Duodenal mucosa (tissue), 2 donors: ENCODE data around the gene NPC1L1.

ENCODE experiments used
- H3K27ac ChIP-seq: one replicate; pipeline ENCODE4 v1.7.0; 2013; ENCODE audit warnings: low read depth, low read length
- H3K27me3 ChIP-seq, 2 donors: one replicate each; pipeline ENCODE4 v1.7.0; 2013; ENCODE audit warnings: low read length in 2 of 2, control low read depth in 1 of 2; ENCODE audit not compliant: insufficient read depth in 2 of 2, control insufficient read depth in 1 of 2
- H3K36me3 ChIP-seq, 2 donors: one replicate each; pipeline ENCODE4 v1.7.0; 2013; ENCODE audit warnings: low read length in 2 of 2, control low read depth in 1 of 2; ENCODE audit not compliant: insufficient read depth in 2 of 2, control insufficient read depth in 1 of 2
- H3K4me1 ChIP-seq, 2 donors: one replicate each; pipeline ENCODE4 v1.7.0; 2013; ENCODE audit warnings: low read length in 2 of 2, control low read depth in 1 of 2; ENCODE audit not compliant: insufficient read depth in 2 of 2, control insufficient read depth in 1 of 2
- H3K4me3 ChIP-seq, 2 donors: one replicate each; pipeline ENCODE4 v1.7.0; 2013; ENCODE audit warnings: low read length in 2 of 2, low read depth in 1 of 2
- H3K9ac ChIP-seq, 2 donors: one replicate each; pipeline ENCODE4 v1.7.0; 2013; ENCODE audit warnings: low read length in 2 of 2, low read depth in 1 of 2
- H3K9me3 ChIP-seq, 2 donors: one replicate each; pipeline ENCODE4 v1.7.0; 2013; ENCODE audit warnings: low read length in 2 of 2, control low read depth in 1 of 2; ENCODE audit not compliant: control insufficient read depth in 1 of 2

The NPC1L1 gene

DNA sequence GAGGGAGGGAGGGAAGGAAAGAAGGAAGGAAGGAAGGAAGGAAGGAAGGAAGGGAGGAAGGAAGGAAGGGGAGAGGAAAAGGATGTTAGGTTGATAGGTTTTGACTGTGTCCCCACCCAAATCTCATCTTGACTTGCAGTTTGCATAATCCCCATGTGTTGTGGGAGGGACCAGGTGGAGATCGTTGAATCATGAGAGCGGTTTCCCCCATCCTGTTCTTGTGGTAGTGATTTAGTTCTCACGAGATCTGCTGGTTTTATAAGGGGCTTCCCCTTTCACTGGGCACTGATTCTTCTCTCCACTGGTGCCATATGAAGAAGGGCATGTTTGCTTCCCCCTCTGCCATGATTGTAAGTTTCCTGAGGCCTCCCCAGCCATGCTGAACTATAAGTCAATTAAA, 35.5 kb downstream of the NPC1L1 start:
- Histone ChIP-seq H3K9ac (no peak overlapping the region), H3K36me3 (no peaks in the 10 kb centered on the region), H3K4me1 (no peaks in the 10 kb centered on the region), H3K27ac (no peak overlapping the region), H3K4me3 (no peak overlapping the region), H3K9me3 (no peaks in the 10 kb centered on the region), H3K27me3 (no peaks in the 10 kb centered on the region)

DNA sequence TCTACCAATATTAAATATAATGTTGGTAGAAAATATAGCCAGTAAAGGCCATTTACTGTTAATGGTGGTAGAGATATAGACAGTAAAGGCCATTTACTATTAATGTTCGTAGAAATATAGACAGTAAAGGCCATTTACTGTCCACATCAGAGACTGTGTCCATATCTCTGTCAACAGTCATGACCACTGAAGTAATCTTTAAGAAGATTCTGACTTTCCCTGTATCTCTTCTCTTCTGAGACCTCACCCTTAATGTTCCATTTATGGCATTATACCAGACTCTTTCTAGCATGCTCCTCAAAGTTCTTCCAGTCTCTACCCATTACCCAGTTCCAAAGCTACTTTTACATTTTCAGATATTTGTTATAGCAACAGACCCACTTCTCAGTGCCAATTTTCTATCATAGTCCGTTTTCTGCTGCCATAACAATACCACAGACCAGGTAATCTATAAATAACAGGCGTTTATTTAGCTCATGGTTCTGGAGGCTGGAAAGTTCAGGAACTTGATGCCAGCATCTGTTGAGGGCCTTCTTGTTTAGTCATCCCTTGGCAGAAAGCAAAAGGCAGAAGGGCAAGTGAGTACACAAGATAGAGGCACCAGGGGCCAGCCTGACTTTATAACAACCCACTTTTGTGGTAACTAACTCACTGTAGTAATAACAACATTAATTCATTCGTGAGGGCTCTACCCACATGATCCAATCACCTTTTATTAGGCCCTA, 42.7 kb downstream of the NPC1L1 start:
- no peak overlapping the region for H3K27ac ChIP-seq
- H3K4me1 ChIP-seq: no peaks in the 10 kb centered on the region
- no peaks in the 10 kb centered on the region for H3K36me3 ChIP-seq
- H3K27me3 ChIP-seq: no peaks in the 10 kb centered on the region
- H3K9ac ChIP-seq: no peak overlapping the region
- H3K9me3 ChIP-seq: no peaks in the 10 kb centered on the region
- H3K4me3 ChIP-seq: no peak overlapping the region

DNA sequence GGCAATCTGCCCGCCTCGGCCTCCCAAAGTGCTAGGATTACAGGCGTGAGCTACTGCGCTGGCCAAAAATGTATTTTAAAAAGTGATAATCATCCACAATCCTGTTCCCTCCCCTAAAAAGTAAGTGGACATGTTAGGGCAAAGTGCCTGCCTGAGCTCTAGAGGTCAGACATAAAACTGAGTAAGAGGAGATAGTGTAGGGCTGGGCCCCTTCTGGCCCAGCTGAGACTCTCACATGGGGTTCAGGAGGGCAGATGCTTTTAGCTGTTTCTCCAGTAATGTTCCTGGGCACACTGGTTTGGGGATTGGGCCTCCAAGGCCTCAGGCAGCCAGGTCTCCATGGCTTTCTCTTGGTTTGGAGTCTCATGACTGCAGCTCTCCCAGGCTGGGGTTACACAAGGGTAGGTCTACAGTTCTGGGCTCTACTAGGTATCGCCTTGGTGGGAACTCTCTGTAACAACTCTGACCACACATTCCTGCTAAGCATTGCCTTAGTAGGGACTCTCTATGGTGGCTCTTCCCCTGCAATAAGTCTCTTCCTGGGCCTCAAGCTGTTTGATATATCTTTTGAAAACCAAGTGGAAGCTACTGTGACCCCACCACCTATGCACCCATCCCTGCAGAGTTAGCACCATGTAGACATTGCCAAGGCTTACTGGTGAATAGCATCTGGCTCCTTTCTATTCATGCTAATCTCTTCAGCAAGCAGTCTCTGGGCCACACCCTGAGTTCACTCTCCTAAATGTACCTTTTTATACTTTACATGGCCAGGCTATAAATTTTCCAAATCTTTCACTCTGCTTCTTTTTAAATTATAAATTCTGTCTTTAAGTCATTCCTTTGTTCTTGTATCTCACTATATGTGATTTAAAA, 43.7 kb downstream of the NPC1L1 start:
- no peak overlapping the region for H3K9ac ChIP-seq
- H3K4me3 ChIP-seq: no peak overlapping the region
- H3K4me1 ChIP-seq: no peaks in the 10 kb centered on the region
- H3K36me3 ChIP-seq: no peaks in the 10 kb centered on the region
- no peaks in the 10 kb centered on the region for H3K27me3 ChIP-seq
- no peak overlapping the region for H3K27ac ChIP-seq
- no peaks in the 10 kb centered on the region for H3K9me3 ChIP-seq

DNA sequence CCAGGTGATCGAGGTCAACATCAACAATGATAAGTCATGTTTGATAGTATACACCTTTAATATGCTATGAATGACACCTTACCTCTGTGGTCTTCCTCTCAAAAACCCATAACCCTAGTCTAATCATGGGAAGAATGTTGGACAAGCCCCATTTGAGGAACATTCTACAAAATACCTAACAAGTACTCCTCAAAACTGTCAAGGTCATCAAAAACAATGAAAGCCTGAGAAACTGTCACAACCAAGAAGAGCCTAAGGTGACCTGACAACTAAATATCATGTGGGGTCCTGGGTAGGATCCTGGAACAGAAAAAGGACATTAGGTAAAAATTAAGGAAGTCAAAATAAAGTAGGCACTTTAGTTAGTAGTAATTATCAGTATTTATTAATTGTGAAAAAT, 44.7 kb downstream of the NPC1L1 start:
- Histone ChIP-seq H3K27me3 (no peaks in the 10 kb centered on the region), H3K27ac (no peak overlapping the region), H3K9ac (no peak overlapping the region), H3K4me1 (peaks cover 0 to under 1% of the 10 kb centered on the region in 2 donors), H3K4me3 (no peak overlapping the region), H3K36me3 (no peaks in the 10 kb centered on the region), H3K9me3 (no peaks in the 10 kb centered on the region)

DNA sequence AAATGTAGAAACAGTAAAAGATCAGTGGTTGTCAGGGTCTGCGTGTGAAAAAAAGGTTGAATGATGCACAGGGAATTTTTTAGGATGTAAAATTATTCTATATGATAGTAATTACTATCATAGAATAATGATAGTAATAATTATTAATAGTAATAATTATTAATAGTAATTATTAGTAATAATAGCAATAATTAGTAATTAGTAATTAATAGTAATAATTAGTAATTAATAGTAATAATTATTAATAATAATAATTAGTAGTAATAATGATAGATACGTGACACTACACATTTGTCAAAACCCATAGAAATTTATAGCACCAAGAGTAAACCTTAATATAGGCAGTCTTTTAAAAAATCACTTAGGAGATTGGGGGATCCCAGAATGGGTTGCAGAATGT, 46.2 kb downstream of the NPC1L1 start:
- H3K9me3 ChIP-seq: no peaks in the 10 kb centered on the region
- no peak overlapping the region for H3K4me3 ChIP-seq
- no peaks in the 10 kb centered on the region for H3K36me3 ChIP-seq
- no peak overlapping the region for H3K27ac ChIP-seq
- no peak overlapping the region for H3K9ac ChIP-seq
- H3K27me3 ChIP-seq: no peaks in the 10 kb centered on the region
- H3K4me1 ChIP-seq: peaks cover 0 to 7% of the 10 kb centered on the region in 2 donors

DNA sequence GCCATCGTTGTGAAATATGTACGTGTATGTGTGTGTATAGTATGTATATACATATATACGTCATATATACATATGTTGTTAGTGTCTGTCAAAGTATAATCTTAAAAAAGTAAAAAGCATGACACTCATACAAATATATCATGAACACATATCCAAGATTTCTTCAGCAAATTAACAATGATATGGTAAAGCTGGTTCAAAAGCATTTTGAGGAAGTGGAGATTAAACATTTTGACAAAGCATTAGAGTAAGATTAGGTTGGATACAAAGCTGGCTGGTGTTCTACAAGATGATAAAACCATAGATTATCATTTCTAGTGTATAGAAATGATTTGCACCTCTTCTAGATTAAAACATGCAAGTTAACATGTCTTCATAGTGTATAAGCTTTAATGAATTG, 49.9 kb downstream of the NPC1L1 start:
- H3K9me3 ChIP-seq: no peaks in the 10 kb centered on the region
- no peaks in the 10 kb centered on the region for H3K27me3 ChIP-seq
- H3K4me3 ChIP-seq: peak overlapping the region; percentile 91 to 99
- peaks cover 29 to 35% of the 10 kb centered on the region in 2 donors for H3K4me1 ChIP-seq
- H3K36me3 ChIP-seq: no peaks in the 10 kb centered on the region
- peak overlapping the region; percentile 97 for H3K27ac ChIP-seq
- H3K9ac ChIP-seq: peak overlapping the region; percentile 87 to 91

DNA sequence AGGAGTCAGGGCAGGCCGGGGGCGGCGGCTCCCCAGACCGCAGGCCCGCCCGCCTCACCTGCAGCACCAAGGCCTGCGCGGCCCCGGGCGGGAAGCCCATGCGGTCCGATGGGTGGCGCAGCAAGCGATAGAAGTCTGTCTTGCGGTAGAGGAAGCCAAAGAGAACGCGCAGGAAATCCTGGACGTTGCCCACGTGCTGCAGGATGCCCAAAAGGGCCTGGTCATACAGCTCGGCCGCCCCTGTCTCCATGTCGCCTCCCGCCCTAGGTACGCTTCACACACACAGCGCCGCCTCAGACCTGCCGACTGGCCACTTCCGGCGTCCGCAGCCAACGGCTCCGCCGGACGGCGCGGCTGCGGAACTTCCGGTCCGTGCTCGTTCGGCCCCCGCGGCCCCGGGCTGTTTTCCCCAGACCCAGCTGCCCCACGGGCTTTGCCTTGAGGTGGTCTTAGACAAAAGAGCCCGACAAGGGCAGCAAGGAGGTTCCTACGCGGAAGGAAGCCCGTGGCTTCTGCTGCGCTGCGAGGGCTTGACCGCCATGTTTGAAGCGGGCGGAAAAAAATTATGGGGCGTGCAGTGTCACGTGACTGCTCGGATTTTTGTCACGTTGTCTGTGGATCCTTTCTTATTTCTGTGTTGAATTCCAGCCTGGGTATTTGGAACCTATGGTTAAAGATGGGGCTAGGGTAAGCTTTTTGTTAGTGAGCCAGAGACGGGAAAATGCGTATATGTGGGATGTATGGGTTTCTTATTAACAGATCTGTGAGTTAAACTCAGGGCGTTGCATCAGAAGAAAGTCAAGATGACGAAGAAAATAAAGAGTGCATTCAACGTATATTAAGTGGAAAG, 50.6 kb downstream of the NPC1L1 start, which contains the start of gene NUDCD3:
Gene NUDCD3 (minus strand): TSS at position 308 of the 850 bp plus-strand sequence. CDS start 58 bp downstream, at position 250.
- Histone ChIP-seq H3K4me1 (peaks cover 29 to 36% of the 10 kb centered on the region in 2 donors), H3K4me3 (peak within 1 kb of the TSS; percentile 91 to 99), H3K9me3 (no peaks in the 10 kb centered on the region), H3K27ac (peak within 1 kb of the TSS; percentile 97), H3K36me3 (peaks cover 0 to 4% of the 10 kb centered on the region in 2 donors), H3K9ac (peak within 1 kb of the TSS; percentile 87 to 91), H3K27me3 (no peaks in the 10 kb centered on the region)

DNA sequence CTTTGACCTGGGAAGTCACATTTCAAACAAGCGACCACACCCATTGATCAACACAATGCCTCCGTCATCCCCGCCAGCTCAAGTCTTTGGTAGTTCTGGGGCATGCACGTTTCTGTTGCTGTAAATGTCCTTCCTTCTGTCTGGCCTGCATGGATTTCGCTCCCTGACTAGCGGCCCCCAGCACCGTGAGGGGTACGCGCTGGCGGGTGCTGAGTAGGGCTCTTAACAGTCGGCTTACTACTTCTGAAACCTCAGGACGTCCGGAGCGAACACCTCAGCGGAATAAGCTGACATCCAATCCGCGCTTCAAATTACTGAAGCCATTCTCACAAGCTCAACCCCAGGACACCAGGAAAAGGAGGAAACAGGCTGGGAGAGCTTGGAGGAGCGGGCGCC, 51.2 kb downstream of the NPC1L1 start:
- H3K9me3 ChIP-seq: no peaks in the 10 kb centered on the region
- peak overlapping the region; percentile 87 to 91 for H3K9ac ChIP-seq
- peak overlapping the region; percentile 97 for H3K27ac ChIP-seq
- peaks cover 0 to 5% of the 10 kb centered on the region in 2 donors for H3K36me3 ChIP-seq
- no peaks in the 10 kb centered on the region for H3K27me3 ChIP-seq
- H3K4me1 ChIP-seq: peaks cover 29 to 39% of the 10 kb centered on the region in 2 donors
- H3K4me3 ChIP-seq: peak overlapping the region; percentile 91 to 99

DNA sequence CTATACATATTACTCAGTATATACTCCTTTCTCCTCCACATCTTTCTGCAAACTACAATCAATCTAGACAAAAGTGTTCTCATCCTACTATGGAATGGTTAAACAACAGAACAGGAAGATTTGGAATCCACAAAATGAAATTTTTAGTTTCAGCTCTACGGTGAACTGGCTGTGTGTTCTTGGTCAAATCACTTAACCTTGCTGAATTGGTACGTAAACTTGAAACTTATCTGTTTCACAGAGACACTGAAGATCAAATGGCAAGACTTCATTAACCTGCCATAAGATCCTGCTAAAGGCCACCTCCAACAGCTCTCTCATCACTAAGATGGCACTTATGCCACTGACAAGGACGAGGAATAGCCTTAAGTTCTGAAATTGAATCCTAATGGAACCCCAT, 52.2 kb downstream of the NPC1L1 start:
- peaks cover 29 to 41% of the 10 kb centered on the region in 2 donors for H3K4me1 ChIP-seq
- H3K36me3 ChIP-seq: peaks cover 6 to 15% of the 10 kb centered on the region in 2 donors
- no peak overlapping the region for H3K27ac ChIP-seq
- H3K27me3 ChIP-seq: no peaks in the 10 kb centered on the region
- no peak overlapping the region for H3K9ac ChIP-seq
- H3K9me3 ChIP-seq: no peaks in the 10 kb centered on the region
- H3K4me3 ChIP-seq: peak overlapping the region; percentile 91 to 99
